Karpas-422 (cell line): ENCODE data around the gene SARNP. TPM values are rescaled to one million over a fixed set of nuclear protein-coding genes. Genes with fewer than 3 reads are reported as not detected.
A peak's percentile ranks its signal among the peaks of the same experiment; 100 is the strongest.

Experiments
- DNase-seq: peaks from one replicate; pipeline ENCODE4 v3.0.0-alpha.2; 2015
- H2AFZ ChIP-seq: fragments of 200-600 bp; sonication (generic); 2 replicates; pipeline ENCODE4 v1.6.1; 2014; ENCODE audit warnings: antibody characterized with exemption, low read length, mixed read lengths
- H3K27ac ChIP-seq: fragments of 200-600 bp; sonication (generic); 2 replicates; pipeline ENCODE4 v1.5.1; 2014; ENCODE audit warnings: mild to moderate bottlenecking, low read length, moderate library complexity
- H3K27me3 ChIP-seq: fragments of 200-600 bp; sonication (generic); 2 replicates; pipeline ENCODE4 v1.6.1; 2014; ENCODE audit warnings: low read length, mixed read lengths
- H3K36me3 ChIP-seq: fragments of 200-600 bp; sonication (generic); 2 replicates; pipeline ENCODE4 v1.6.1; 2014; ENCODE audit warnings: low read length, mixed read lengths; ENCODE audit not compliant: insufficient read depth
- H3K4me1 ChIP-seq: fragments of 200-600 bp; sonication (generic); 2 replicates; pipeline ENCODE4 v1.6.1; 2014; ENCODE audit warnings: mild to moderate bottlenecking, low read length, mixed read lengths
- H3K4me2 ChIP-seq: fragments of 200-600 bp; sonication (generic); 2 replicates; pipeline ENCODE4 v1.6.1; 2014; ENCODE audit warnings: low read length, low read depth, mild to moderate bottlenecking; ENCODE audit not compliant: poor library complexity, severe bottlenecking
- H3K4me3 ChIP-seq: fragments of 200-600 bp; sonication (generic); 2 replicates; pipeline ENCODE4 v1.5.1; 2014; ENCODE audit warnings: mild to moderate bottlenecking, antibody characterized with exemption, low read length, mixed read lengths
- H3K79me2 ChIP-seq: fragments of 200-600 bp; sonication (generic); 2 replicates; pipeline ENCODE4 v1.6.1; 2014; ENCODE audit warnings: mild to moderate bottlenecking, low read length, mixed read lengths
- H3K9ac ChIP-seq: fragments of 200-600 bp; sonication (generic); 2 replicates; pipeline ENCODE4 v1.6.0; 2014; ENCODE audit warnings: low read length
- H3K9me2 ChIP-seq: fragments of 200-600 bp; sonication (generic), shearing (Covaris generic); replicated peaks from 2 replicates; pipeline ENCODE4 v1.6.0; 2014; ENCODE audit warnings: mild to moderate bottlenecking, low read length, moderate library complexity; ENCODE audit not compliant: insufficient read depth
- H3K9me3 ChIP-seq: fragments of 300-700, 200-600 bp; sonication (generic); 2 replicates; pipeline ENCODE4 v1.6.1; 2014; ENCODE audit warnings: low read length, mixed read lengths
- H4K20me1 ChIP-seq: fragments of 200-600 bp; sonication (generic); 2 replicates; pipeline ENCODE4 v1.6.1; 2014; ENCODE audit warnings: mild to moderate bottlenecking, antibody characterized with exemption, low read length, low read depth; ENCODE audit not compliant: insufficient read depth
- total RNA-seq: library from RNA; depleted of rRNA; stranded (reverse); fragments of >200 nt; shearing (Covaris generic); gene quantifications from 2 replicates; pipeline ENCODE4 v1.2.3, GENCODE V29; 2014; ENCODE audit warnings: low replicate concordance

Gene SARNP
- total RNA-seq, 1 experiment from 2014 or later, result 64.9 TPM

- Histone ChIP-seq H3K9ac (peak overlapping the region; percentile 98), H3K27me3 (no peaks in the 10 kb centered on the region), H3K36me3 (0 out of 2 replicates have a peak, but pooled peaks cover 6% of the 10 kb centered on the region), H3K4me2 (peak overlapping the region; percentile 90), H3K4me3 (peak overlapping the region; percentile 100), H3K9me3 (no peaks in the 10 kb centered on the region), H3K27ac (peak overlapping the region; percentile 34; the same call in 1 of the 2 replicates), H4K20me1 (no peaks in the 10 kb centered on the region), H3K79me2 (peaks cover 42% of the 10 kb centered on the region), H2AFZ (no peak overlapping the region), H3K9me2 (no peaks in the 10 kb centered on the region), H3K4me1 (peaks cover 35% of the 10 kb centered on the region)
- peak; percentile 60 for DNase-seq
These were observed 13.3 kb upstream of the SARNP start for GRCh38 chr12:55830601-55831446.

DNA sequence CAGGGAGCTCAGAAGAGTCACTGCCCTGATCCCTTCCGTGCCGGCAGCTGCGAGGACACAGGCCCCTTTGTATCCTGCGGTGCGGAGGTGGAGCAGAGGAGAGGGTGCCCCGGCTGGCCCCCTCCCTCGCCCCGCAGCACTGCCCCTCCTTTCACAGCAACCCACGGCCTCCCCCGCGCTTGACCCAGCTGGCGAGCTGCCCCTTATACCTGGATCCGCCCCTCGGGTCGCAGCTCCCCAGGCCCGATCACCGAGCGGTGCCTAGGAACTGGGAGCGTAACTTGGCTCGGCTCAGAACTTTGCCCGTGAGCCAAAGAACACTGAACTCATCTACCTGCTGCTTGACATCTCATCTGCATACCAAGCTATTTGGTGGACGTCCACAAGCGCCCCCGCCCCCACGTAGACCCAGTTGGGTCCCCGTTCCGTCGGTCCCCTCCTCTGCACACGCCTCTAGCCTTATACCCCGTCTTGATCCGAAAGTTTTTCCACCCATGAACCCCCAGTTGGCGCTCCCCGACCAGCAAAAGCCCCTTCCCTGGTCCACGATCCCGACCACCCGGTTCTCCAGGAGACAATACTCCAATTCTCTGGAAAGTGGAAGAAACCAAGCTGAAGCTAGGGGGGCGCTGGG is 12.6 kb upstream of the SARNP start:
- no peaks in the 10 kb centered on the region for H4K20me1 ChIP-seq
- no peaks in the 10 kb centered on the region for H3K9me3 ChIP-seq
- peak overlapping the region; percentile 80; the same call in 1 of the 2 replicates for H2AFZ ChIP-seq
- H3K36me3 ChIP-seq, result 0 out of 2 replicates have a peak, but pooled peaks cover 6% of the 10 kb centered on the region
- peak; percentile 64 for DNase-seq
- H3K4me1 ChIP-seq, result peaks cover 40% of the 10 kb centered on the region
- H3K4me2 ChIP-seq, result peak overlapping the region; percentile 90
- H3K9me2 ChIP-seq, result no peaks in the 10 kb centered on the region
- peak overlapping the region; percentile 34; the same call in 1 of the 2 replicates for H3K27ac ChIP-seq
- no peaks in the 10 kb centered on the region for H3K27me3 ChIP-seq
- H3K4me3 ChIP-seq, result peak overlapping the region; percentile 100
- H3K79me2 ChIP-seq, result peaks cover 46% of the 10 kb centered on the region
- H3K9ac ChIP-seq, result peak overlapping the region; percentile 98

- Histone ChIP-seq H3K4me1 (peaks cover 50% of the 10 kb centered on the region), H3K4me2 (peak overlapping the region; percentile 77), H3K79me2 (peaks cover 56% of the 10 kb centered on the region), H2AFZ (no peak overlapping the region), H3K4me3 (peak overlapping the region; percentile 100), H3K27ac (peak overlapping the region; percentile 30; the same call in 1 of the 2 replicates), H3K9ac (peak overlapping the region; percentile 68), H3K36me3 (0 out of 2 replicates have a peak, but pooled peaks cover 6% of the 10 kb centered on the region), H3K27me3 (no peaks in the 10 kb centered on the region), H4K20me1 (no peaks in the 10 kb centered on the region), H3K9me2 (no peaks in the 10 kb centered on the region), H3K9me3 (no peaks in the 10 kb centered on the region)
- no peak for DNase-seq
These were observed 10.8 kb upstream of the SARNP start for GRCh38 chr12:55828357-55828756.

DNA sequence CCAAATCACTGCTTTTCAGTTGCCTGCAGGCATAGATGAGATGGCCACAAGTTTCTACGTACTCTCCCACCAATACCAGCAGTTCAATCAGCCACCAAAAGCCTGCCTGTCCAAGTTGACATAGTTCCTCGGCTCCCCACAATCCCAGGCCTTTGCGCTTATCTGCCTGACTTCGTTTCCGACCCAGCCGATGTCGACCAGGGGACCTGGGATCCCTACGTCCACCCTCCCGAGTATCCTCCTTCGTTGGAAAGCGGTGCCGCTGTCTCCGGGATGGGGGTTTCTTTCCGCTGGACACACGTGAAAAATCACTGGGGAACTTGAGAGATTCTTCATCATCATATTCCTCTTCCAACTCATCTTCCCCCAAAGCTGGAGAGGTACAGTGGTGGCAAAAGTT is 10.3 kb upstream of the SARNP start:
- no peak overlapping the region for H3K27ac ChIP-seq
- peaks cover 56% of the 10 kb centered on the region for H3K79me2 ChIP-seq

GRCh38 chr12:55824726-55825125 is 7.2 kb upstream of the SARNP start:
- Histone ChIP-seq H3K9me3 (no peaks in the 10 kb centered on the region), H3K4me1 (peaks cover 37% of the 10 kb centered on the region), H3K9me2 (no peaks in the 10 kb centered on the region), H3K9ac (0 out of 2 replicates have a peak overlapping the region, but pooled peaks have one; percentile 1), H2AFZ (no peak overlapping the region), H3K27ac (no peak overlapping the region), H3K79me2 (peaks cover 53% of the 10 kb centered on the region), H3K36me3 (peaks cover 36% of the 10 kb centered on the region), H4K20me1 (no peaks in the 10 kb centered on the region), H3K4me2 (peak overlapping the region; percentile 1), H3K27me3 (no peaks in the 10 kb centered on the region), H3K4me3 (no peak overlapping the region)
- DNase-seq, result no peak

More for the DNA sequence above, 10.3 kb upstream of the SARNP start:
- Histone ChIP-seq H3K9me2 (no peaks in the 10 kb centered on the region), H3K9me3 (no peaks in the 10 kb centered on the region), H2AFZ (no peak overlapping the region), H3K36me3 (peaks cover 11% of the 10 kb centered on the region; the same call in 1 of the 2 replicates), H4K20me1 (no peaks in the 10 kb centered on the region), H3K4me1 (peaks cover 50% of the 10 kb centered on the region), H3K4me3 (peak overlapping the region; percentile 28; the same call in 1 of the 2 replicates), H3K9ac (no peak overlapping the region), H3K4me2 (peak overlapping the region; percentile 77), H3K27me3 (no peaks in the 10 kb centered on the region)
- DNase-seq, result no peak

DNA sequence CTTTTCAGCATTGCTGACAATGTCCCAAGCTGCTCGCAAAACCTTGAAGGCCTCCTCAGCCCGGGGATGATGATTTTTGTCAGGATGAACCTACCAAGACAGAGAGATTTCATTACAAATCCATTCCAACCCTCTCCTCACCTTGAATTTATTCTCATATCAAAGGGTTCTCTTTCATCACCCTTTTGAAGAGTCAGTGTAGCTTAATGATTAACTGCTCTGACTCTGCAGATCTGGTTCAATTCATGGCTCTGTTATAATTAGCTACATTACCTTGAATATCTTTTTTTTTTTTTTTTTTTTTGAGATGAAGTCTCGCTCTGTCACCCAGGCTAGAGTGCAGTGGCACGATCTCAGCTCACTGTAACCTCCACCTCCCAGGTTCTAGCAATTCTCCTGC is 5.9 kb upstream of the SARNP start:
- Histone ChIP-seq H3K4me3 (no peak overlapping the region), H4K20me1 (peaks cover under 1% of the 10 kb centered on the region; the same call in 1 of the 2 replicates), H3K4me2 (no peak overlapping the region), H3K9me2 (no peaks in the 10 kb centered on the region), H3K36me3 (peaks cover 43% of the 10 kb centered on the region), H3K27ac (no peak overlapping the region), H2AFZ (no peak overlapping the region), H3K4me1 (peaks cover 44% of the 10 kb centered on the region), H3K27me3 (no peaks in the 10 kb centered on the region), H3K79me2 (peaks cover 58% of the 10 kb centered on the region), H3K9ac (no peak overlapping the region), H3K9me3 (no peaks in the 10 kb centered on the region)
- DNase-seq, result no peak

GRCh38 chr12:55822228-55822627 is 4.7 kb upstream of the SARNP start:
- H3K4me1 ChIP-seq, result peaks cover 32% of the 10 kb centered on the region
- H3K9me2 ChIP-seq, result no peaks in the 10 kb centered on the region
- H3K36me3 ChIP-seq, result peaks cover 36% of the 10 kb centered on the region
- no peak overlapping the region for H3K27ac ChIP-seq
- H3K4me2 ChIP-seq, result no peak overlapping the region
- H3K9me3 ChIP-seq, result no peaks in the 10 kb centered on the region
- no peak overlapping the region for H3K4me3 ChIP-seq
- H2AFZ ChIP-seq, result no peak overlapping the region
- peaks cover 3% of the 10 kb centered on the region; the same call in 1 of the 2 replicates for H4K20me1 ChIP-seq
- DNase-seq, result peak; percentile 58
- H3K27me3 ChIP-seq, result no peaks in the 10 kb centered on the region
- H3K79me2 ChIP-seq, result peaks cover 52% of the 10 kb centered on the region
- no peak overlapping the region for H3K9ac ChIP-seq

DNA sequence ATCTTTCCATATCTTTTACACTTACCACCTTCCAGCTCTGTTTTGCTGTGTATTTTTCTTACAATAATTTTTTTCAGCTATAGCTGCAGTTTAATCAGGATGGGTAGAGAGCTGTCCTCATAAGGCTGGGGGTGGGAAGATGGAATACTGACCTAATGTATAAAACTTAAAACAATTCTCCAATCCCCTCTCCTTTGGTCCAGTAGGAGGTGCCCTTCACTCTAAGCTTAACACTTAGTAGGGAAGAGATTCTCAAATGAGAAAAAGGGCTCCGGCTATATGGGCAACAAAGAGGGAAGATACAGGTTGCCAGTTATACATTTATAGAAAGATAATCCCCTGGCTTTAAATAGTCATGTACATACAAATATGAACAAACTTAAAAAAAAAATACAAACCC is 3.2 kb upstream of the SARNP start:
- Histone ChIP-seq H3K4me3 (no peak overlapping the region), H3K9ac (no peak overlapping the region), H2AFZ (no peak overlapping the region), H3K27ac (no peak overlapping the region), H3K27me3 (no peaks in the 10 kb centered on the region), H3K4me1 (peaks cover 34% of the 10 kb centered on the region), H3K9me2 (no peaks in the 10 kb centered on the region), H3K4me2 (no peak overlapping the region), H3K79me2 (peaks cover 54% of the 10 kb centered on the region), H3K36me3 (peaks cover 38% of the 10 kb centered on the region), H3K9me3 (no peaks in the 10 kb centered on the region), H4K20me1 (peaks cover 3% of the 10 kb centered on the region; the same call in 1 of the 2 replicates)
- no peak for DNase-seq
